Measurements from ENCODE around the gene CDH13.

The CDH13 gene

GRCh38 chr16:83791916-83792315 is 1165.1 kb downstream of the CDH13 start:
- TF ChIP-seq GATA2 (IDR thresholded peaks at IDR 0.05; ENCODE audit: low read depth, low read length), result no peak
- no peak for TF ChIP-seq GATA3 (IDR thresholded peaks at IDR 0.05; ENCODE audit: low read depth, low read length)

- TF ChIP-seq GATA2 (IDR thresholded peaks at IDR 0.05; ENCODE audit: low read depth, low read length) (no peak), GATA3 (IDR thresholded peaks at IDR 0.05; ENCODE audit: low read depth, low read length) (no peak)
These were observed 1165.6 kb downstream of the CDH13 start for GRCh38 chr16:83792391-83792790.

- TF ChIP-seq GATA2 (IDR thresholded peaks at IDR 0.05; ENCODE audit: low read depth, low read length), result no peak
- TF ChIP-seq GATA3 (IDR thresholded peaks at IDR 0.05; ENCODE audit: low read depth, low read length), result no peak
These were observed 1166.4 kb downstream of the CDH13 start for GRCh38 chr16:83793179-83793578.

GRCh38 chr16:83794860-83795554 is 1168.2 kb downstream of the CDH13 start:
- TF ChIP-seq GATA2 (IDR thresholded peaks at IDR 0.05; ENCODE audit: low read depth, low read length), result no peak
- no peak for TF ChIP-seq GATA3 (IDR thresholded peaks at IDR 0.05; ENCODE audit: low read depth, low read length)

GRCh38 chr16:83797013-83797412 is 1170.2 kb downstream of the CDH13 start:
- TF ChIP-seq GATA3 (IDR thresholded peaks at IDR 0.05; ENCODE audit: low read depth, low read length) (no peak), GATA2 (IDR thresholded peaks at IDR 0.05; ENCODE audit: low read depth, low read length) (no peak)

GRCh38 chr16:83799336-83799735 is 1172.6 kb downstream of the CDH13 start:
- TF ChIP-seq GATA2 (IDR thresholded peaks at IDR 0.05; ENCODE audit: low read depth, low read length) (no peak), GATA3 (IDR thresholded peaks at IDR 0.05; ENCODE audit: low read depth, low read length) (no peak)

GRCh38 chr16:83802135-83802534 is 1175.4 kb downstream of the CDH13 start:
- TF ChIP-seq GATA2 (IDR thresholded peaks at IDR 0.05; ENCODE audit: low read depth, low read length) (no peak), GATA3 (IDR thresholded peaks at IDR 0.05; ENCODE audit: low read depth, low read length) (no peak)

- TF ChIP-seq GATA3 (IDR thresholded peaks at IDR 0.05; ENCODE audit: low read depth, low read length) (no peak), GATA2 (IDR thresholded peaks at IDR 0.05; ENCODE audit: low read depth, low read length) (no peak)
These were observed 1175.9 kb downstream of the CDH13 start for GRCh38 chr16:83802554-83803205.

GRCh38 chr16:83803811-83804210 is 1177.0 kb downstream of the CDH13 start:
- TF ChIP-seq GATA3 (IDR thresholded peaks at IDR 0.05; ENCODE audit: low read depth, low read length) (no peak), GATA2 (IDR thresholded peaks at IDR 0.05; ENCODE audit: low read depth, low read length) (no peak)

- TF ChIP-seq GATA2 (IDR thresholded peaks at IDR 0.05; ENCODE audit: low read depth, low read length) (no peak), GATA3 (IDR thresholded peaks at IDR 0.05; ENCODE audit: low read depth, low read length) (no peak)
These were observed 1177.6 kb downstream of the CDH13 start for GRCh38 chr16:83804366-83804765.

GRCh38 chr16:83806036-83806435 is 1179.3 kb downstream of the CDH13 start:
- TF ChIP-seq GATA3 (IDR thresholded peaks at IDR 0.05; ENCODE audit: low read depth, low read length), result no peak
- no peak for TF ChIP-seq GATA2 (IDR thresholded peaks at IDR 0.05; ENCODE audit: low read depth, low read length)

GRCh38 chr16:83806731-83807130 is 1180.0 kb downstream of the CDH13 start:
- TF ChIP-seq GATA2 (IDR thresholded peaks at IDR 0.05; ENCODE audit: low read depth, low read length), result no peak
- TF ChIP-seq GATA3 (IDR thresholded peaks at IDR 0.05; ENCODE audit: low read depth, low read length), result no peak

- TF ChIP-seq GATA2 (IDR thresholded peaks at IDR 0.05; ENCODE audit: low read depth, low read length), result no peak
- TF ChIP-seq GATA3 (IDR thresholded peaks at IDR 0.05; ENCODE audit: low read depth, low read length), result no peak
These were observed 1180.5 kb downstream of the CDH13 start for GRCh38 chr16:83807327-83807709.

GRCh38 chr16:83807710-83808572 is 1181.2 kb downstream of the CDH13 start, which contains the start of gene HSBP1:
TSS of gene HSBP1 (plus strand) at chr16:83807978. CDS start at chr16:83808077, 99 bp downstream.
- TF ChIP-seq GATA3 (IDR thresholded peaks at IDR 0.05; ENCODE audit: low read depth, low read length), result no peak
- no peak for TF ChIP-seq GATA2 (IDR thresholded peaks at IDR 0.05; ENCODE audit: low read depth, low read length)

Data from SH-SY5Y (cell line).